Heart left ventricle (tissue), 13 donors: ENCODE measurements around the gene THEM5.
"Not testable (repeated sequence)": the region's sequence is repeated elsewhere in the genome, so short reads cannot be mapped to it uniquely, and the experiment has no call there.

Experiments used
- CTCF ChIP-seq, 12 donors: fragments of 200-600 bp; sonication (generic) in 4 of 12; IDR thresholded peaks; one replicate each; pipeline versions ENCODE4 v1.5.0 to v1.8.0; 2018 to 2022; ENCODE audit warnings: antibody characterized with exemption in 12 of 12, mild to moderate bottlenecking in 5 of 12
- POLR2A ChIP-seq, 2 donors: fragments of 450-650 bp; IDR thresholded peaks; one replicate each; pipeline ENCODE4 v1.6.1; 2017; ENCODE audit warnings: antibody characterized with exemption in 2 of 2, mild to moderate bottlenecking in 2 of 2, moderate library complexity in 2 of 2
- donor health status: ischemic (EF 13 %, LVEDD 7.1; RV severe dilation, severe dysfunction).
- donor health status: DM: no; HTN: yes; CAD: no.
- donor health status: DM: no; HTN: no; CAD: no.
- donor health status: ischemic (EF 25% LVEDD 6.9; RV normal size, moderate dysfunction).
- donor health status: ischemic (EF 25% LVEDD 5.7; RV mildly dilated, moderate dysfunction).
- donor health status: ischemic (EF 35%, LVEDD 5.7; RV mildly dilated, moderate dysfunction).
- donor health status: nonischemic (EF 11% LVEDD 7.7; RV severe dilation, severe dysfunction).
- donor health status: DM: yes; HTN: yes; CAD: no.
- donor health status: PGD.
- donor health status: ischemic (EF 29% LVEDD 5.4; RV normal size, mild dysfunction).
- donor health status: nonischemic (EF 23%, LVEDD 6.1; RV moderate dilation, normal function).

GRCh38 chr1:151884445-151884844, 30.9 kb upstream of the THEM5 start:
- not testable (repeated sequence) for TF ChIP-seq CTCF, POLR2A (IDR thresholded peaks at IDR 0.05)
